Left renal cortex interstitium (tissue), 4 donors: ENCODE results near the gene CEP128. TPM values are rescaled to one million over a fixed set of nuclear protein-coding genes. Genes with fewer than 3 reads are reported as not detected.

Source experiments
- DNase-seq, 4 donors: peaks; one replicate each; pipeline ENCODE4 v3.0.0-alpha.2; 2013; ENCODE audit warnings: low read depth in 4 of 4, low spot score in 2 of 4, missing footprints in 1 of 4
- polyA plus RNA-seq, 4 donors: library from polyadenylated mRNA; unstranded; fragments of 120-200 nt; gene quantifications; one replicate each; pipeline ENCODE4 v1.2.1, GENCODE V29; 2013; ENCODE audit not compliant: insufficient read length in 4 of 4

Gene CEP128
- polyA plus RNA-seq, 4 donors: 4.9 to 7.8 (median 6.2) TPM

DNA sequence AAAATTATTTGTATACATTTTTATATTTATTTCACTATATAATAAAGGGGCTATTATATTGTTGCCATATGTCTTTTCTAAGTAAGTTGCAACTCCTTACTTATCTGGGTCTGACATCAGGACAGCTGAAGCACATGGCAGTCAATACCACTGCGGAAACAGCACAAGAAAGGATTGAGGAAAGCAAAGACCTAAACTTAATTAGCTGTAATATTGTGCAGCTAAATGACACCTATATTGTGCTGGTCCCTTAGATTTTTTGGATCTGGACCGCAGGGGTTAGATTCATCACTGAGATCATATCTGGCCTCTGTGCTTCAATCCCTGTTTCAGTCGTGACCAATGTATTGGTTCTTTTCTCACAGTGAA, 370.6 kb downstream of the CEP128 start:
- no peak for DNase-seq

- DNase-seq: no peak
Observed at GRCh38 chr14:80567905-80568536, 373.5 kb downstream of the CEP128 start.

GRCh38 chr14:80565001-80565400, 376.5 kb downstream of the CEP128 start:
- DNase-seq: no peak

GRCh38 chr14:80564051-80564450, 377.5 kb downstream of the CEP128 start:
- DNase-seq: no peak

- no peak for DNase-seq
Observed at GRCh38 chr14:80560800-80561657, 380.5 kb downstream of the CEP128 start.

DNA sequence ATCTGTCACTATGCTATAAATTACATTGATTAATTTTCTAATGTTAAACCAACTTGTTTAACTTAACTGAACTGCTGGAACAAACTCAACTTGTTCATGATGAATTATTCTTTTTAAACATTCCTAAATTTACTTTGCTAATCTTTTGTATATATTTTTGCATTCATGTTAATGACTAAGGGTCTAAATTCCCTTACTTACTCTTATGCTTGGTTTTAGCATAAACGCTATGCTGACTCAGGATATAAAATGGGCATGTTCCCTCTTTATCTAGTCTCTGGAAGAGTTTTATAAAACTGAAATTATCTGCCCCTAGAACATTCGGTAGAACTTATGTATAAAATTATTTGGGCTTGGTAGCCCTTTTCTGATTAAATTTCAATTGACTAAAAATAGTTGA, 387.4 kb downstream of the CEP128 start:
- DNase-seq: no peak

- DNase-seq: no peak
Observed at GRCh38 chr14:80549141-80549540, 392.4 kb downstream of the CEP128 start.

- DNase-seq: no peak
Observed at GRCh38 chr14:80545935-80546854, 395.3 kb downstream of the CEP128 start.

GRCh38 chr14:80544366-80544765, 397.2 kb downstream of the CEP128 start:
- DNase-seq: no peak

DNA sequence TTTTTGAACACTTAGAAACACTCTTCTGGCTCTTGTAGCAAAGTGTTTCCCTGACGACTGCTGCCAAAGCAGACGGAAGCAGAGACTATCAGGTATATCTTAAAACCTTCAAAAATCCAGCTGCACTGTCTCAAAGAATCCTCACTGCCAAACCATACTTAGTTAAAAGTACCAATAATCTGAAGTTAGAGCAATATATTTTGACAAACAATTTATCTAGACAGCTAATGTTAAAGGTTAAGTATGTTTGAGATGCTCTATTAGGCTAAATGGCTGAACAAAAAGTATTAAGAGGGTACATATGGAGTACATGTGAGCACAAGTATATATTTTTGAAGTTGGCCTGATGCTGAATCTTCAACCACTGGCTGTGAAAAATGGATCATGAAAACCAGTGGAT, 398.3 kb downstream of the CEP128 start:
- no peak for DNase-seq

DNA sequence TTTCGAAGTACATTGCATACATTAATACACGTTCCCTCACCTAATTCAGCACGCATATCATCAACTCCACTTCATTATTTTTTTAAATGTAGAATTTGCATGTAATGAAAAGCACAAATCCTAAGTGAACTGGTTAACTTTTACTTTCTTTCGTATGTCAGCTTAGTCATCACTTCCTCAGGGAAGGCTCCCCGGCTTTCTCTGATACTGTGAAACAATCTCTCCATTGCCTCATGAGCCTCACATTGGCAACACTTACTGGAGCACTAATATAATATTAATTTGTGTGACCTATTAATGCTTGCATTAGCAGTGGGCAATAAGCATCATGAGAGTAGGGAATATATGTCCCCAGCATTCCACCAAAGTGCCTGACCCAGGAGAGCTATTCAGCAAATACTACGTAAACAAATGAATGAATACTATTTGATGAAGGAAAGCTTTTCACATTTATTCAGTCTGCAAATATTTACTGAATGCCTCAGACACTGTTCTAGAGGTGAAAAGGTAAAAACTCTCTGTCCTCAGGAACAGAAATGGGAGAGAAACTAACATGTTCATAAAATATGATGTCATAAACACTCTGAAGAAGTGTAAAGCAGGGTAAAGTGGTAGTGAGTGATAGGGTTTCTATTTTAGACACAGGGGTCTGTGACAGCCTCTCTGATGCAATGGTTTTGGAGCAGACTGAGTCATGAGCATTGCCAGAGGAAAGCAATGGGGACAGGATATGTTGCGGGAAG, 402.7 kb downstream of the CEP128 start:
- no peak for DNase-seq

- DNase-seq: no peak
Observed at GRCh38 chr14:80537626-80538025, 403.9 kb downstream of the CEP128 start.

DNA sequence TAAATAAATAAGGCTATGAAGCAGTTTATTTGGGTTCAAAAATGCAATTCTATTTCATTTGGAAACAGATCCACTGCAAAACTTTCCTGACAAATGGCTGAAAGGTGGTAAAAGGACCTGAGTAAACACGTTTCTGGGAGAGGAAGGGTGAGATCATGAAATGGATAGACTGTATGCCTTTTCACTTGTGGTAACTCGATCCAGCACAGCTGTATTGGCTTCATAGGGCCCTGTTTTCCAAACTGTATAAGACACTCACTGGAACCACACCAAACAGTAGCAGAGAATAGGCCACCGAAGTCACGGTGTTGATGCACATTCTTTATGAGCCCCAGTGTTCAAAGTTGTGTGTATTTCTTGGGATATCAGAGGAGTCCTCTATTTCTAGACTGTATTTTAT, 405.1 kb downstream of the CEP128 start:
- no peak for DNase-seq

DNA sequence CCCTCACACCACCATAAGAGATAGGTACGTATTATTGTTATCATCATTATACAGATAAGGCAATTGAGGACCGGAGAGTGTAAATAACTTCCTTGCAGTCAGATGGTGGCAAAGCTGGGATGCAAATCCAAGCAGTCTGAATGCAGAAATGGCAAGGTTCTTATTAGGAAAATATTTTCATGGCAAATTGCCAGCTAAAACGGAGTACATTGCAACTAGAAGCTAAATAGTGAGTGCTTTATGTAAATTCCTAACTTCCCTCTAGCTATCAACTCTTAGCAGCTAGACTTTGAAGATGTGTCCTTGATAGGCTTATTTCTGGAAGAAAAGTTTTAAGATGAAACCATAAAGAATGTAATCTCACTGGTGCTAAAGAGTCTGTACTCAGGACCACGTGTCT, 406.4 kb downstream of the CEP128 start:
- no peak for DNase-seq

DNA sequence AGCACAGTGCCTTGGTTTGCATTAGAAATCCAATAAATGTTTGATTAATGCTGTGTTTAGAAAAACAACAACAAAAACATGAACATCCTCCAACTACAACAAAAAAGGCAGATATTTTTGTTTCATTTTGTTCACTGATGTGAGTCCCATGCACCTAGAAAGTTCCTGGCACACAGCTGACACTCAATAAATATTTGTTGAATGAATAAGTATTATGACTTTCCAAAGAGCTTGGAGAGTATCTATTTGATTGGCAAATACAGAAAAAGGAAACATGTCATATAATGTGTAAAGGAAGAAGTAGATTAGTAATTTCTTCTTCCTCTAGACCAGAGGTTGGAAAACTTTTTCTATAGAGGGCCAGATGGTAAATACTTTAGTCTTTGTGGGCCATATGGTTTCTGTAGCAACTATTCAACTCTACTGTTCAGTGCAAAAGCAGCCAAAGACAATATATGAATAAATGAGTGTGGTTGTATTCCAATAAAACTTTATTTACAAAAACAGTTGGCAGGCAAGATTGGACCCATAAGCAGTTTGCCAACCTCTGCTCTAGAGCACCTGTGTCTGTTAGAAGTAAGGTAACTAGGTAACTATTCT, 417.9 kb downstream of the CEP128 start:
- no peak for DNase-seq

GRCh38 chr14:80522936-80523335, 418.6 kb downstream of the CEP128 start:
- no peak for DNase-seq

- no peak for DNase-seq
Observed at GRCh38 chr14:80522411-80522810, 419.1 kb downstream of the CEP128 start.

- DNase-seq: no peak
Observed at GRCh38 chr14:80521456-80521855, 420.1 kb downstream of the CEP128 start.

GRCh38 chr14:80519002-80519401, 422.5 kb downstream of the CEP128 start:
- DNase-seq: no peak

GRCh38 chr14:80518173-80518572, 423.4 kb downstream of the CEP128 start:
- DNase-seq: no peak
